G401.6 (cell line): ENCODE results near the gene WDR45.

Experiments
- FAIRE-seq: peaks from 2 replicates; lab custom pipeline; 2012; peaks lifted over from hg19 to GRCh38; lab: Jason Lieb, UNC

The WDR45 gene

GRCh38 chrX:49043220-49043986 lies 36.3 kb downstream of the WDR45 start, which contains the start of gene TFE3:
Gene TFE3, minus strand, starts transcription at chrX:49043357. Its CDS starts 131 bp downstream, at chrX:49043226.
- FAIRE-seq = peak; percentile 100

DNA sequence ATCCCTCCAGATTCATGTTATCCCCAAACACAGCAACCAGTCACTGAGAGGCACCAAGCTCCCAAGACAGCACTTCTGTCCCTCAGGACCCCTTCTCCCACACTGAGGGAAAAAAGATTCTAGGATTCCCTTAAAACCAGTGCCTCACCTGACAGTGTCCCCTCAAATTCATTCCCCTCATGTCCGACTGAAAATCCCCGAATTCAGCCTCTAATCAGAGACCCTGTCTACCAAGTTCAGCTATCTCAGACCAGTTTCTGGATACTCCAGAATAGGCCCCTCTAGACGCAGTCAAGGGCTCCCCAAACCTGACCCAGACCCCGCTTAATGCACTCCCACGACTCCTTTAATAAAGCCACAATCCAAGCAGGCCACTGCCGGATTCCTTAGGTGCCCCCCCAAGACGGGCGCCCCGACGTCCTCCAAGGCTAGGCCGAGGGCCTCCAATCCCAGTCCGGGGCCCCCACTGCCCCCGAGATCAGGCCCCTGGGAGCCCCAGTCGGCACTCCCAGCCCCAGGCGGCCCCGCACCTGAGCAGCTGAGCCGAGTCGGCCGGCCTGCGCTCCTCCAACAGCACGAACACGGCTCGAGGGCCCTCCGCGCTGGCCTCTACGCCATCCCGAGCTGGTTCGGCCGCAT lies 37.0 kb downstream of the WDR45 start:
- no peak for FAIRE-seq

- peak; percentile 84 for FAIRE-seq
These were observed 37.7 kb downstream of the WDR45 start for GRCh38 chrX:49041744-49042580.

GRCh38 chrX:49040376-49040955 lies 39.2 kb downstream of the WDR45 start:
- FAIRE-seq = no peak

- peak; percentile 93 for FAIRE-seq
These were observed 39.9 kb downstream of the WDR45 start for GRCh38 chrX:49039598-49040375.

GRCh38 chrX:49037883-49038475 lies 41.7 kb downstream of the WDR45 start:
- FAIRE-seq = no peak

DNA sequence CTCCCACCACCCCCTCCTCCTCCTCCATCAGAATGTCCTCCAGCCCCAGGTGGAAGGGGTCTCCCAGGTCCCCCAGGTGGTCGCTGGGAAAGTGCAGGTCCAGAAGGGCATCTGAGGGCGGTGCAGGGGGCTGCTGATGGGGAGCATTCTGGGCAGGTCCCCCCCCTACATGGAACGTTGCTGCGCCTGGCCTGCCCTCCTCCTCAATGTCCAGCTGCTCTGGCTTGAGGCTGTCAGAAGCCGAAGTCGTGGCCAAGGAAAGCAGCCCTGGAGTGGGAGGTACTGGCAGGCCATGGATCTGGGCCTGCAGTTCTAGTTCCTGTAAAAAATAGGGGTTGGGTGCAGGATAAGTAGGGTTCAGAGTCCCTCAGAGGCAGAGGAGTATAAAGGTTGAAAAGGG lies 49.4 kb downstream of the WDR45 start:
- no peak for FAIRE-seq

- no peak for FAIRE-seq
These were observed 49.8 kb downstream of the WDR45 start for GRCh38 chrX:49029876-49030275.
